OCI-LY7 (cell line): ENCODE measurements around the gene RIPPLY2.

ENCODE experiments used
- CTCF ChIP-seq: fragments of 200-600 bp; sonication (generic); conservative IDR thresholded peaks from 2 replicates; pipeline ENCODE4 v1.5.1; 2014; ENCODE audit warnings: mild to moderate bottlenecking, antibody characterized with exemption, low read length, moderate library complexity, mixed read lengths
- EZH2phosphoT487 ChIP-seq: fragments of 200-600 bp; sonication (generic); IDR thresholded peaks from 2 replicates; pipeline ENCODE4 v1.6.1; 2018; ENCODE audit warnings: low read depth, borderline replicate concordance, mild to moderate bottlenecking, mixed run types, antibody characterized with exemption, low read length, moderate library complexity, mixed read lengths

- no peak for TF ChIP-seq CTCF
- no peak for TF ChIP-seq EZH2phosphoT487
These were observed 45.2 kb upstream of the RIPPLY2 start for GRCh38 chr6:83808005-83808404.
